Measurements from ENCODE around the gene CLCN2.
"Not testable (repeated sequence)": the region's sequence is repeated elsewhere in the genome, so short reads cannot be mapped to it uniquely, and the experiment has no call there.

The CLCN2 gene

DNA sequence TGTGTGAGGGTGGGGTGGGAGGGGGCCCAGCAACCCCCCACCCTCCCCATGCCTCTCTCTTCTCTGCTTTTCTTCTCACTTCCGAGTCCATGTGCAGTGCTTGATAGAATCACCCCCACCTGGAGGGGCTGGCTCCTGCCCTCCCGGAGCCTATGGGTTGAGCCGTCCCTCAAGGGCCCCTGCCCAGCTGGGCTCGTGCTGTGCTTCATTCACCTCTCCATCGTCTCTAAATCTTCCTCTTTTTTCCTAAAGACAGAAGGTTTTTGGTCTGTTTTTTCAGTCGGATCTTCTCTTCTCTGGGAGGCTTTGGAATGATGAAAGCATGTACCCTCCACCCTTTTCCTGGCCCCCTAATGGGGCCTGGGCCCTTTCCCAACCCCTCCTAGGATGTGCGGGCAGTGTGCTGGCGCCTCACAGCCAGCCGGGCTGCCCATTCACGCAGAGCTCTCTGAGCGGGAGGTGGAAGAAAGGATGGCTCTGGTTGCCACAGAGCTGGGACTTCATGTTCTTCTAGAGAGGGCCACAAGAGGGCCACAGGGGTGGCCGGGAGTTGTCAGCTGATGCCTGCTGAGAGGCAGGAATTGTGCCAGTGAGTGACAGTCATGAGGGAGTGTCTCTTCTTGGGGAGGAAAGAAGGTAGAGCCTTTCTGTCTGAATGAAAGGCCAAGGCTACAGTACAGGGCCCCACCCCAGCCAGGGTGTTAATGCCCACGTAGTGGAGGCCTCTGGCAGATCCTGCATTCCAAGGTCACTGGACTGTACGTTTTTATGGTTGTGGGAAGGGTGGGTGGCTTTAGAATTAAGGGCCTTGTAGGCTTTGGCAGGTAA lies 15.9 kb downstream of the CLCN2 start:
- no peak for DNase-seq (ENCODE audit: low read depth)

DNA sequence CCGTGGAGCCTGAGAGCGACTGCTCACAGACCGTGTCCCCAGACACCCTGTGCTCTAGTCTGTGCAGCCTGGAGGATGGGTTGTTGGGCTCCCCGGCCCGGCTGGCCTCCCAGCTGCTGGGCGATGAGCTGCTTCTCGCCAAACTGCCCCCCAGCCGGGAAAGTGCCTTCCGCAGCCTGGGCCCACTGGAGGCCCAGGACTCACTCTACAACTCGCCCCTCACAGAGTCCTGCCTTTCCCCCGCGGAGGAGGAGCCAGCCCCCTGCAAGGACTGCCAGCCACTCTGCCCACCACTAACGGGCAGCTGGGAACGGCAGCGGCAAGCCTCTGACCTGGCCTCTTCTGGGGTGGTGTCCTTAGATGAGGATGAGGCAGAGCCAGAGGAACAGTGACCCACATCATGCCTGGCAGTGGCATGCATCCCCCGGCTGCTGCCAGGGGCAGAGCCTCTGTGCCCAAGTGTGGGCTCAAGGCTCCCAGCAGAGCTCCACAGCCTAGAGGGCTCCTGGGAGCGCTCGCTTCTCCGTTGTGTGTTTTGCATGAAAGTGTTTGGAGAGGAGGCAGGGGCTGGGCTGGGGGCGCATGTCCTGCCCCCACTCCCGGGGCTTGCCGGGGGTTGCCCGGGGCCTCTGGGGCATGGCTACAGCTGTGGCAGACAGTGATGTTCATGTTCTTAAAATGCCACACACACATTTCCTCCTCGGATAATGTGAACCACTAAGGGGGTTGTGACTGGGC lies 16.7 kb downstream of the CLCN2 start:
- DNase-seq (ENCODE audit: low read depth): no peak

DNA sequence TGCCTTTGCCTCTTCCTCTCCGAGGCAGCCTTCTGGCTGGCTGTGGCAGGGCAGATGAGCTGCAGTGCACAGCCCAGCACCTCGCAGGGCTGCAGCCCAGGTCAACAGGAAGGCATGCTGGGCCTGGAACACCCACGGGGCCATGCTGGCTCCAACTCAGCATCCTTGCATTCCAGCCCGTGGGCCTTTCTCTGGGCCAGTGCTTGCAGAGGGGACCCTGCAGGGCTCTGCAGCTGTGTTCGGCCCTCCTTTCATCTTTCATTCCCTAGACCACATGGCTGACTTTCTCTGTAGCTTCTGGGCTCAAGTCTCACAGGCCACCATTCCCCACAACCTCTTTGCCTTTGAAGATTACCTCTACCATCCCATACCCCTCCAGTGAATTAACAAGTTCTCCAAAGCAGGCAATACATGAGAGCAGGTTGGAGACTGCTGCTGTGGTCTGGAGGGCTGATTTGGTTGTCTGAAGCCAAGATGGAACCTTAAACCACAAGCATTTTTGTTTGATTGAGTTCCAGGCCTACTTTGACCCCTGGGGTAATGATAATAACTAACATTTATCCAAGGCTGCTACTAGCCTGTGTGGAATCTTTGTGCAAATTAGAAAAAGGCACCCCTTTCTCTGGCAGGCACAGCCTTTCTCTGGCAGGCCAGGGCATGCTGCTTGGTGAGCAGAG lies 18.1 kb downstream of the CLCN2 start:
- no peak for DNase-seq (ENCODE audit: low read depth)

DNA sequence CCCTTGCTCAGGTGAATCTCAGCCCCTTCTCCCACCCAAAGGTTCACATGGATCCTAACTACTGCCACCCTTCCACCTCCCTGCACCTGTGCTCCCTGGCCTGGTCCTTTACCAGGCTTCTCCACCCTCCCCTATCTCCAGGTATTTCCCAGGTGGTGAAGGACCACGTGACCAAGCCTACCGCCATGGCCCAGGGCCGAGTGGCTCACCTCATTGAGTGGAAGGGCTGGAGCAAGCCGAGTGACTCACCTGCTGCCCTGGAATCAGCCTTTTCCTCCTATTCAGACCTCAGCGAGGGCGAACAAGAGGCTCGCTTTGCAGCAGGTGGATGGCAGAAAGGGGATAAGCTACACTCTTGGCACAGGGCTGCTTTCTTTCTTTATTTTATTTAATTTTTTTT lies 19.5 kb downstream of the CLCN2 start:
- no peak for DNase-seq (ENCODE audit: low read depth)

DNA sequence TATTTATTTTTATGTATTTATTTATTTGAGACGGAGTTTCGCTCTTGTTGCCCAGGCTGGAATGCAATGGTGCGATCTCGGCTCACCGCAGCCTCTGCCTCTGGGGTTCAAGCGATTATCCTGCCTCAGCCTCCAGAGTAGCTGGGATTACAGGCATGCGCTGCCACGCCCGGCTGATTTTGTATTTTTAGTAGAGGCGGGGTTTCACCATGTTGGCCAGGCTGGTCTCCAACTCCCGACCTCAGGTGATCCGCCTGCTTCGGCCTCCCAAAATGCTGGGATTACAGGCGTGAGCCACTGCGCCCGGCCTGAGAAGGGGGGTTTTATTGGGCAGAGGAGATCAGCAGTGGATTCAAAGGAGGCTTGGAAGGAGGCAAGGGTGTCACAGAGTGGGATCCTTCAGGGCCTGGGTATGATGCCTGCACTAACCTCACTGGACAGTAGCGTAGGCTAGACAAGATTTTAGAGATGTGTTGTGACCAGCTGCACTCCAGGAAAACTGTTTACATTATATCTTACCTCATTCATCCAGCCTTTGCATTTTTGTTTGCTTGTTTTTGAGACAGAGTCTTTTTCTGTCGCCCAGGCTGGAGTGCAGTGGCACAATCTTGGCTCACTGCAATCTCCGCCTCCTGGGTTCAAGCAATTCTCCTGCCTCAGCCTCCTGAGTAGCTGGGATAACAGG lies 21.8 kb downstream of the CLCN2 start:
- not testable (repeated sequence) for DNase-seq (ENCODE audit: low read depth)

DNA sequence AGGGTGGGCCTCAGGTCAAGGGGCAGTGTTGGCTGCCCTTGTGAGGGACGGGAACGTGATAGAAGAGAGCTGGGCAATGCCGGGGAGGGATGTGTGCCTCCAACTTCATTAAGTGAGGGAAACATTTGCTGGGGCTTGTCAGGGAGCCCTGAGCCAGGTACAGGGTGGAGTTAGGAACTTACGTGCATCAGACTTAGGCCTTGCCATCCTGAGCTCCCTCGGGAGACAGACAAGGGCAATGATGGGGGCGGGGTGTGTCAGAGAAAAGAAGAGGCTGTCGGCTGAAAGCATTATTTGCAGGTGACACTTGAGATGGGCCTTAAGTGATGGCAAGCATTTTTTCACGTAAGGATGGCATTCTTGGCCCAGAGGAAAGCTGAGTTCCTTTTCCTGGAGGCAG lies 22.4 kb downstream of the CLCN2 start:
- no peak for DNase-seq (ENCODE audit: low read depth)

DNA sequence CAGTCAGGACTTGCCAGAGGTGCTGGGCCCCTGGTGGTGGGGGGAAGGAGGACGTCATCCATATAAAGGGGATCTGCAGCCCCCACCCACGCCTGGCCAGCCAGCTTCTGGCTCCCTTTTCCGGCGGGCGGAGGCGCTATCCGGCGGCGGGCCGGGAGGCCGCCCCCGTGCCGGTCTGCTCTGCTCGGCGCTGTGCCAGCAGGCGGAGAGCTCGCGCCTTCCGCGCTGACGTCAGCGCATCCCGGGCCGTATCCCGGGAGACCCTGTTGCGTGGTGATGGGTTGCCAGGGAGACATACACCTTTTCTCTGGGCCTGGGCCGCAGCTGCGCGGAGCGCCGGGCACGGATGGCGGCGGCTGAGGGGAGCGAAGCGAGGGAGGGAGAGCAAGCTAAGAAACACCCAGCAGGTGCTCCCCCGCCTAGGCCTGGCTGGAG lies 22.9 kb downstream of the CLCN2 start:
- DNase-seq (ENCODE audit: low read depth): no peak

DNA sequence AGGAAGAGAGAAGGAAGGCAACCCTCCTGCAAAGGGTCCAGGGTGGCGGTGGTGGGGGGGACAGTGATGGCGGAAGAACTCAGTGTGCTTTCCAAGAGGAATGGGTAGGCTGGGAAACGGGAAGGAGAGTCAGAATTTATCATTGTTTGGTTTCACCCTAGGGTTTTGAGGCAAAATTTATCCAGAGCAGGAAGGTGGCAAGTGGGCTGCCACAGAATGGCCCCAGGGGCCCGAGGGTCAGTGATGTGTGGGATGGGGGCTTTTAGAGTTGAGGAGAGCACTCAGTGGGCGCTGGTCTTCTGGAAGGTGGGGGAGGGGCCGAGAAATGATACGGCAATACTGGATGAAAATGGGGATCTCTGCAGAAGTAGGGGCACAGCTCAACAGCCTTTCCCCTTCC lies 23.4 kb downstream of the CLCN2 start:
- DNase-seq (ENCODE audit: low read depth): no peak

DNA sequence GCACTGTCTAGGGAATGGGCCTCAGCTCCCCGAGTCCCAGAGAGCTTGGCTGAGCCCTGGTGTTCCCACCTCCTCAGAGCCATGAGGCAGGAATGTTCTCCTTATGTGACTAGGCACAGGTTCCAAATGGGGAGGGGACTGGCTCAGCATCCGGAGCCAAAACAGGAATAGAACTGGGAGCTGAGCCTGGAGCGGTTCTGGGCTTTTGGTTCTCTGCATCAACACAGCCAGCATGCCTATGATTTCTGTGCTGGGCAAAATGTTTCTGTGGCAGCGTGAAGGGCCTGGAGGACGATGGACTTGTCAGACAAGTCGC lies 24.0 kb downstream of the CLCN2 start, which contains the start of gene FAM131A:
Gene FAM131A (plus strand): TSS at position 202 of the 316 bp plus-strand sequence. CDS start 31 bp downstream, at position 233.
- DNase-seq (ENCODE audit: low read depth): no peak

DNA sequence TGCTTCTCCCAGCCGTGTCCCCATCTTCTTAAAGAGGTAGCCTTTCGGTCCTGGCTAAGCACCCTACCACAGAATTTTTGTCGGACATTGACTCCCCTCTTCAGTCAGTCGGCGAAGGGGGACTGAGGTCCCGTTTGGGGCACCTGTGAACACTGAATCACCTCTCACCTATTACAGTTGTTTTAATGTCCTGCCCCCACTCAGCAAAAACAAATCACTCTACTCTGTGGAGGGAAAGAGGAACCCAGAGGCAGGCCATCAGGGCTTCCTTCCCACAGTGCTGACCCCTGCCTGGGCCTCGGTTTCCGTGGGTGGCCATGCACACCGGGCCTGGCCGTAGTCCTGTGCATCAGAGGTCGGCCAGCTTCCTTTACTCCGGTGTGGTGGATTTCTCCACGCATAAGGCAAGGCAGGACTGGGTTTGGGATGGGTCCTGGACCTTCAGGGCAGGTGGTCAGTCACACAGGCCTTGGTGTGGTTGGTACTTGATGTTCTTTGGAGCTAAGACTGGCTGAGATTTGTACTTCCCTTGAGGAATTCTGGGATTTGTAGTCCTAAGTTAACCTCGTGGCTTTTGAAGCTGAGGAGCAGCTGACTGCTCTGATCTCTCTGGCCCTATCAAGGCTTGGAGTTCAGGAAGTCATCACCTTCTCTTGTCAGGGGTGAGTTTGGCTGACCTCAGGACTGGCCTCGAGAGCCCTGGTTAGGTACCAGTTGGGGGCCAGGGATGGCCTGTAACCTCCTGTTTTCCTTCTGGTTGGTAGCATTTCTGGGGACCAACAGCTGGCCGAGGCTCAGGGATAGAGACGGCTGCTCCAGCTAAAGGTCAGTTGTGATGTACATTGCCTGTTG lies 24.6 kb downstream of the CLCN2 start:
- DNase-seq (ENCODE audit: low read depth): peak; percentile 57

DNA sequence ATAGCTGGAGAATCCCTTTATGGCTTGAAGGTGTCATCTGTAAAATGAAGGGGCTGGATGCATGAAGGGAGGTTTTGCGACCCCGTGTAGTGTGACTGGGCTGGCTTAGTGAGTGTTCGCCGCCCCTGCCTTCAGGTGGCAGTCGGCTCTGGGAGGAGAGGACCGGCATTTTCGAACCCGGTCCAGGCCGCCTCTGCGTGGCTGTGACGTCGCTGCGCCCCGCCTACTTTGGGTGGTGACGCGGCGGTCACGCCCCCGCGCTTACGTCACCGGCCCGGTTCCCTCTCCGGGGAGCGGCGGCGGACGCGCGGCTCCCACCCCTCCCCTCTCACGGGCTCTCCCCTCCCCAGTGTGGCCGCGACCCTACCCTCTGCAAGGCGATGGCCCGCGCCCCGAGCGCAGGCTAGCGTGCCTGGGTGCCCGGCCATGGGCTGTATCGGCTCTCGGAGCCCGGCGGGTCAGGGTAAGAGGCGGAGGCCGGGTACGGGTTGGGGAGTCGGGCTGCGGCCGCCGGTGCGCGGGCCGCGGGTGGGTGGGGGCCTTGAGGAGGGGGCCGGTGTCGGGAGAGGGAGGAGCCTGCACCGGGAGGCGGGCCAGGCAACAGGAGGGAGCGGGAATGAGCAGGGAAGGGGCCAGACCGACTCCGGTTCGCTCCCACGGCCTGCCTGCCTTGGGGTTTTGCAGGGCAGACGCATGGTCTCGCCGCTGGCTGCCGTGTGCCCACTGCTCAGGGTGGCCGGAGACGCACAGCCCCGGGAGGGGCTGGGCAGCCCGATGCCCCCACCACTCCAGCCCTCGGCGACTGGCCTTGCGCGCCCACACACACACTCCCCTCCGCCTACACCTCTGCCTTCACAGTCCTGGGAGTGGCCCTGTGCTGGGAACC lies 25.5 kb downstream of the CLCN2 start:
- DNase-seq (ENCODE audit: low read depth): no peak

DNA sequence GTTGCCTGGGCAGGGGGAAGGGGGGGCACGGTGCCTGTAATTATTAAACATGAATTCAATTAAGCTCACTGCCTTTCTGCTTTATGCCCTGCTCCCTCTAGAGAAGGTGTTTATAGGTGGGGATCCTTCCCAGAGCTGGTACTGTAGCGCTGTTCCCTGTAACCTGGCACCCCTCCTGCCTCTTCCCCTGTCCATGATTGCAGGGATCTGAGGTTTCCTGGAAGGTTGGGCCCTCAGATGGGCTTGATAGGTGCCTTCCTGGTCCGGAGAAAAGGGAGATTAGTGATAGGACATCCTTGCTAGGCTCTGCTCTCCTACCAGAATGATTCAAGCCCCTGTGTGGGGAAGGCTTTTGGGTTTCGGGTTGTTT lies 26.1 kb downstream of the CLCN2 start:
- DNase-seq (ENCODE audit: low read depth): no peak

DNA sequence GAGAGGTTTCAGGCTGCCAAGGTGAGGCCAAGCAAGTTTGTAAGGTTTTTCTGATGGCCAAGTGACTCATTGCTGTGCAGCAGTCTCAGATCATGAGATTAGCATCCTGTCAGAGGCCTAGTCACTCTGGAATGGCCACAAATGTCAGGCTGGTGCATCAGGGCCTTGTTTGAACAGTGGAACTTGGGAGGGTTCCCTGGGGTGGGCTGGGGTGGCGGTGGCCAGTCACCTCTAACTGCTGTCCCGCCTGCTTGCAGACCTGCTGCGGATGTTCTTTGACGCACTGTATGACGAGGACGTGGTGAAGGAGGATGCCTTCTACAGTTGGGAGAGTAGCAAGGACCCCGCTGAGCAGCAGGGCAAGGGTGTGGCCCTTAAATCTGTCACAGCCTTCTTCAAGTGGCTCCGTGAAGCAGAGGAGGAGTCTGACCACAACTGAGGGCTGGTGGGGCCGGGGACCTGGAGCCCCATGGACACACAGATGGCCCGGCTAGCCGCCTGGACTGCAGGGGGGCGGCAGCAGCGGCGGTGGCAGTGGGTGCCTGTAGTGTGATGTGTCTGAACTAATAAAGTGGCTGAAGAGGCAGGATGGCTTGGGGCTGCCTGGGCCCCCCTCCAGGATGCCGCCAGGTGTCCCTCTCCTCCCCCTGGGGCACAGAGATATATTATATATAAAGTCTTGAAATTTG lies 26.8 kb downstream of the CLCN2 start:
- no peak for DNase-seq (ENCODE audit: low read depth)

DNA sequence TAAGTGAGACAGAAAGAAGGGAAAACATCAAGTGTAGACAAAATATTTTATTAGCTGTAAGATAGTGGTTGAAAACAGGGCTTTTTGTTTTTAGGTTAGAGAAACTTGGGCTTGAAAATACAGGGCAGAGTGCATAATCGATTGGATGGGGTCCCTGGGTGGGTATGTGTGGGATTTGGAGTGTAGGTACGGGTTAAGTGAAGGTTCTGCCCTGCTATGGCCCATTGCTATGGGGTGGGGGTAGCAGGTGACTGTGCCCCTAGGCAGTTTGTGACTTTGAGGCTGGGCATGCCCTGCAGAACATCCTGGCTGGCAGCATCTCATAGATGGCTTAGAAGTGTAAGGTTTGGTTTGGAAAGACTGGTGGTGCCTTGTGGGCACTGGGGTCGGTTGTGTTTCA lies 27.7 kb downstream of the CLCN2 start:
- no peak for DNase-seq (ENCODE audit: low read depth)

DNA sequence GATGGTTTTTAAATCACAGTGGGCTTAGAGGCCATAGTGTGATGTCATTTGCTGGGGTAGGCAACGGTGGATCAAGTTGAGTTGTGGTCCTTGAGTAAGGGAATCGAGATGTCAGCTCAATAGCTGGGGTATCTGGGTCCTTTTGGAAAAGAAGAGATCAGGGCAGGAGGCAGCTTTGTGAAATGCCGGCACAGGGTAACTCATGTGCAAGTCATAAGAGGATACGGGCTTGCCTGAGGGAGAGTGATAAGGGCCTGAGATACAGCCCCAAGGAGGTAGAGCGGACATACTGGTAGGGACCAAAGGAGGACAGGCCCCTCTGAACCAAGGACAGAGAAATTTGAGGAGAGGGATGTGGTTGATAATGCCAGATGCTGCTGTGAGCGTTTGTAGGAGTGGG lies 28.2 kb downstream of the CLCN2 start:
- DNase-seq (ENCODE audit: low read depth): no peak

DNA sequence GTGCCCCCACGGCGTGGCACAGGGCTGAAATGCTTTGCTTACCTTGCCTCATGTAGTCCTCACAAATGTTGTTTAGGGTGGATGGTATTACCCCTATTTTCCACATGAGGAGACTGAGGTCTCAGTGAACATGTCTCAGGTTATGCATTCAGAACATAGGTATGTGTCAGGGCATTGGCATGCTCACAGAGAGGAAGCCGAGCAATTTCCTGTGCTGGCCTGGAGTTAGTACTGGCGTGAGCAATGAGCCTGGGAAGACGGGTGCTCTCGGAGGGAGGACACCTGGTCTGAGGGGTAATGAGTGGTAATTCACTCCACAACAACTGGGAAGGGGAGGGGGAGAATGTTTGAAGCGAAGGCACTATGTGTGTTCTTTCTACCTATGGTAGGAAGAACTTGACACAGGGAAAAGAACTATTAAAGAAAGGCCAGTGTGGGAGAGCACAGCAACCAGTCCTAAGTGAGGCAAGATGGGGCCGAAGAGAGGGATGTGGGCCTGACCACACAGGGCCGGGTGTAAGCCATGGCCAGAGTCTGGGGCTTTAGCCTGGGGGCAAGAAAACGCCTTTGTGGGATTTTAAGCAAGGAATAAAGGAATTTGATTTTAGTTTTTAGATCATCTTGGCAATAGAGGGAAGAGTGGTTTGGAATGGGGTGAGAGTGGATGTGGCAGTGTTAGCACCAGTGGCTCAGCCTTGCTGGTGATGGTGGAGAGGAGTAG lies 28.9 kb downstream of the CLCN2 start:
- no peak for DNase-seq (ENCODE audit: low read depth)

DNA sequence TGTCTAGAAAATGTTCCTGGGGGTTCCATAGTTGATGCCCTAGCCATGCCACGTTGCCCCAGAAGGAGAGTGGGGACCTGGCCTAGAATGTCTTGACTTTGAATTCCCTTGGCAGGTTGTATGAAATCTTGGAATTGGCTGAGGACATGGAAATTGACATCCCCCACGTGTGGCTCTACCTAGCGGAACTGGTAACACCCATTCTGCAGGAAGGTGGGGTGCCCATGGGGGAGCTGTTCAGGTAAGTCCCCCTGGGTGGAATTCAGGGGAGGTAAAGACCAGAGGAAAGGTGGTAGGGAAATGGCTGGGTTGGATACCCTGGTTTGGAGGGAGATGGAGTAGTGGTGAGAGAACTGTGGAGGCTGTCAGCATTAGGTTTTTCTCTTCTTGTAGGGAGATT lies 32.9 kb downstream of the CLCN2 start:
- no peak for DNase-seq (ENCODE audit: low read depth)

DNA sequence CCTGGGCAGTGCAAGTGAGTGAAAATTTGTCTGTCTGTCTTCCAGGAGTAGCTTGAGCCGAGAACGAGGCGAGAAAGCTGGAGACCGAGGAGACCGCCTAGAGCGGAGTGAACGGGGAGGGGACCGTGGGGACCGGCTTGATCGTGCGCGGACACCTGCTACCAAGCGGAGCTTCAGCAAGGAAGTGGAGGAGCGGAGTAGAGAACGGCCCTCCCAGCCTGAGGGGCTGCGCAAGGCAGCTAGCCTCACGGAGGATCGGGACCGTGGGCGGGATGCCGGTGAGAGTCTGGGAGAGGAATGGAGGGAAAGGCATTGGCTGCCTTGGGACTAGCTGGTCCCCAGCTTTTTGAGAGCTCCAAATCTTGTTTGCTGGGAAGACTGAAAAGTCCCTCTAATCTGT lies 34.2 kb downstream of the CLCN2 start:
- DNase-seq (ENCODE audit: low read depth): no peak

DNA sequence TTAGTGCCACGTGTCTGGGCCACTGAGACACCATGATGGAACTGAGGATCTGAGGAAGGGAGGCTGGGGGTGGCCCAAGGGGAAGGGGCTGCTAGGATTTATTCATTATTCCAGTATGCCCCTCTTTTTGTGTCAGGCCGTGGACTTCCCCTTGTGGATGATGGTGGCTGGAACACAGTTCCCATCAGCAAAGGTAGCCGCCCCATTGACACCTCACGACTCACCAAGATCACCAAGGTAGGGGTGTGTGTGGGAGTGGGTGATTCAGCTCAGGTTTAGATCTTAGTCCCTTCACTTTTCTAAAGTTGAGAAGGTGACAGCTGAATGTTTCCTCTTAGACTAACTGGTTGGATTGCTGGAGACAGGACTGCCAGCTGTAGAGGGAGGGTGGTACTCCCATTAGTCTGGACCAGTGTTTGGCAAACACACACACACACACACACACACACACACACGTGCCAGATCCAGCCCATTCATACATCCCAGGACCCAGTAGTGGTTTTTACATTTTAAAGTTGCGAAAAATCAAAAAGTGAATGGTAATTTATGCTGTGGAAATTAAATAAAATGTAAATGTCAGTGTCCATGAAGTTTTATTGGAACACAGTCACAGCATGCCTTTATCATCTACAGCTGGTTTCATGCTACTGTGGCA lies 35.6 kb downstream of the CLCN2 start:
- no peak for DNase-seq (ENCODE audit: low read depth)

Measured in fibroblast of the conjunctiva (primary cell).